WTC11 (cell line): ENCODE results near the gene EIF3K. TPM values are rescaled to one million over a fixed set of nuclear protein-coding genes. Genes with fewer than 3 reads are reported as not detected.
A peak's percentile ranks its signal among the peaks of the same experiment; 100 is the strongest.

Source experiments
- ATAC-seq: fragments of 200-7000 bp; cut with Tn5 transposase; 2 replicates; pipeline ENCODE4 v1.10.0; 2021; ENCODE audit warnings: mild to moderate bottlenecking, moderate library complexity
- CTCF ChIA-PET: fragments of 300-600 bp; sonication (Branson Sonifier 250); formaldehyde crosslinking; loops from one replicate; lab custom pipeline; 2021; ENCODE audit warnings: antibody characterized with exemption; lab: Charles Lee
- POLR2A ChIA-PET: fragments of 350-600 bp; sonication (Branson Sonifier 250); formaldehyde crosslinking; loops from one replicate; lab custom pipeline; 2021; ENCODE audit warnings: antibody characterized with exemption; lab: Charles Lee
- DNase-seq: peaks from one replicate; pipeline ENCODE4 v3.0.0; 2021; ENCODE audit warnings: low spot score
- H3K27ac Mint-ChIP-seq: 2 replicates; pipeline ENCODE4 v1.8.0; 2021; ENCODE audit warnings: mixed read lengths
- H3K27me3 Mint-ChIP-seq: 2 replicates; pipeline ENCODE4 v1.8.0; 2021; ENCODE audit warnings: low read depth, mild to moderate bottlenecking, moderate library complexity, mixed read lengths
- H3K36me3 Mint-ChIP-seq: 2 replicates; pipeline ENCODE4 v1.8.0; 2021; ENCODE audit warnings: mixed read lengths
- H3K4me1 Mint-ChIP-seq: 2 replicates; pipeline ENCODE4 v1.8.0; 2022; ENCODE audit warnings: mixed read lengths
- H3K4me3 Mint-ChIP-seq: 2 replicates; pipeline ENCODE4 v1.8.0; 2021; ENCODE audit warnings: mild to moderate bottlenecking, moderate library complexity, mixed read lengths
- H3K9me3 Mint-ChIP-seq: 2 replicates; pipeline ENCODE4 v1.8.0; 2021; ENCODE audit warnings: mixed read lengths
- ELF4 ChIP-seq: sonication (generic); formaldehyde crosslinking; IDR thresholded peaks from 2 replicates; pipeline ENCODE4 v1.8.1; 2022; ENCODE audit warnings: low read depth, mild to moderate bottlenecking, moderate library complexity, missing genetic modification reagents
- ESRRA ChIP-seq: sonication (generic); formaldehyde crosslinking; IDR thresholded peaks from 2 replicates; pipeline ENCODE4 v1.8.1; 2022; ENCODE audit warnings: mild to moderate bottlenecking, missing genetic modification reagents, borderline replicate concordance
- ETV6 ChIP-seq: sonication (generic); formaldehyde crosslinking; IDR thresholded peaks from 2 replicates; pipeline ENCODE4 v1.8.1; 2022; ENCODE audit warnings: mild to moderate bottlenecking, missing genetic modification reagents
- PREB ChIP-seq: sonication (generic); formaldehyde crosslinking; IDR thresholded peaks from 2 replicates; pipeline ENCODE4 v1.8.1; 2022; ENCODE audit warnings: mild to moderate bottlenecking, missing genetic modification reagents, moderate library complexity, borderline replicate concordance
- SP1 ChIP-seq: sonication (generic); formaldehyde crosslinking; conservative IDR thresholded peaks from 2 replicates; pipeline ENCODE4 v1.8.1; 2022; ENCODE audit warnings: missing genetic modification reagents
- TCF7 ChIP-seq: sonication (generic); formaldehyde crosslinking; IDR thresholded peaks from 2 replicates; pipeline ENCODE4 v1.8.0; 2022; ENCODE audit warnings: mild to moderate bottlenecking, low read depth, missing genetic modification reagents, moderate library complexity
- ZNF416 ChIP-seq: fragments of 250-450 bp; sonication (Bioruptor Pico); IDR thresholded peaks from 2 replicates; pipeline ENCODE4 v1.9.0; 2021; ENCODE audit warnings: mild to moderate bottlenecking, inconsistent platforms
- total RNA-seq: library from RNA; stranded (reverse); gene quantifications from 3 replicates; pipeline ENCODE4 v1.2.3, GENCODE V29; 2021
- TF ChIP-seq, protein P1 (sequence below): fragments of 250-450 bp; sonication (Bioruptor Pico); IDR thresholded peaks from 2 replicates; pipeline ENCODE4 v1.9.0; 2021; ENCODE audit warnings: mild to moderate bottlenecking
- TF ChIP-seq, protein P2 (sequence below): sonication (generic); formaldehyde crosslinking; IDR thresholded peaks from 2 replicates; pipeline ENCODE4 v1.8.1; 2023; ENCODE audit warnings: mild to moderate bottlenecking, missing genetic modification reagents
- TF ChIP-seq, protein P3 (sequence below): fragments of 250-450 bp; sonication (Bioruptor Pico); IDR thresholded peaks from 2 replicates; pipeline ENCODE4 v1.9.0; 2021; ENCODE audit warnings: mild to moderate bottlenecking, borderline replicate concordance

EIF3K gene
- total RNA-seq, 1 experiment from 2014 or later, result 416 TPM

- TF ChIP-seq ZNF416 (peak; percentile 43; the same call in 1 of the 2 replicates), PREB (CRISPR knock-in tag) (no peak)
- TF ChIP-seq, protein P1, sequence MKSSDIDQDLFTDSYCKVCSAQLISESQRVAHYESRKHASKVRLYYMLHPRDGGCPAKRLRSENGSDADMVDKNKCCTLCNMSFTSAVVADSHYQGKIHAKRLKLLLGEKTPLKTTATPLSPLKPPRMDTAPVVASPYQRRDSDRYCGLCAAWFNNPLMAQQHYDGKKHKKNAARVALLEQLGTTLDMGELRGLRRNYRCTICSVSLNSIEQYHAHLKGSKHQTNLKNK (CRISPR knock-in tag), result no peak
- TF ChIP-seq, protein P2, sequence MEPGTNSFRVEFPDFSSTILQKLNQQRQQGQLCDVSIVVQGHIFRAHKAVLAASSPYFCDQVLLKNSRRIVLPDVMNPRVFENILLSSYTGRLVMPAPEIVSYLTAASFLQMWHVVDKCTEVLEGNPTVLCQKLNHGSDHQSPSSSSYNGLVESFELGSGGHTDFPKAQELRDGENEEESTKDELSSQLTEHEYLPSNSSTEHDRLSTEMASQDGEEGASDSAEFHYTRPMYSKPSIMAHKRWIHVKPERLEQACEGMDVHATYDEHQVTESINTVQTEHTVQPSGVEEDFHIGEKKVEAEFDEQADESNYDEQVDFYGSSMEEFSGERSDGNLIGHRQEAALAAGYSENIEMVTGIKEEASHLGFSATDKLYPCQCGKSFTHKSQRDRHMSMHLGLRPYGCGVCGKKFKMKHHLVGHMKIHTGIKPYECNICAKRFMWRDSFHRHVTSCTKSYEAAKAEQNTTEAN (CRISPR knock-in tag), result no peak
These were observed 65.3 kb downstream of the EIF3K start (continued) for GRCh38 chr19:38684078-38684861.

- TF ChIP-seq TCF7 (no peak), ETV6 (CRISPR knock-in tag) (0 out of 2 replicates have a peak, but pooled peaks have one; percentile 27)
- H3K27ac Mint-ChIP-seq, result peak overlapping the region; percentile 99
- no peak for DNase-seq
- H3K4me3 Mint-ChIP-seq, result peak overlapping the region; percentile 37
- POLR2A ChIA-PET, result interaction anchor here (2.3 kb wide), 1 partner anchor 19 kb away, joined by 23 read pairs; no protein-coding TSS in a partner anchor
- no peak for ATAC-seq
- H3K4me1 Mint-ChIP-seq, result peaks cover 86% of the 10 kb centered on the region
- CTCF ChIA-PET, result interaction anchor here (0.5 to 2.6 kb wide), 8 partner anchors 9 to 282 kb away, joined by 3 to 20 read pairs (median 10); partner anchors contain the start of genes FAM98C, MRPS12 and SARS2
- no peaks in the 10 kb centered on the region for H3K27me3 Mint-ChIP-seq
- H3K9me3 Mint-ChIP-seq, result peaks cover 9% of the 10 kb centered on the region
- peaks cover 31% of the 10 kb centered on the region for H3K36me3 Mint-ChIP-seq
These were observed 66.1 kb downstream of the EIF3K start for GRCh38 chr19:38684862-38685665.

DNA sequence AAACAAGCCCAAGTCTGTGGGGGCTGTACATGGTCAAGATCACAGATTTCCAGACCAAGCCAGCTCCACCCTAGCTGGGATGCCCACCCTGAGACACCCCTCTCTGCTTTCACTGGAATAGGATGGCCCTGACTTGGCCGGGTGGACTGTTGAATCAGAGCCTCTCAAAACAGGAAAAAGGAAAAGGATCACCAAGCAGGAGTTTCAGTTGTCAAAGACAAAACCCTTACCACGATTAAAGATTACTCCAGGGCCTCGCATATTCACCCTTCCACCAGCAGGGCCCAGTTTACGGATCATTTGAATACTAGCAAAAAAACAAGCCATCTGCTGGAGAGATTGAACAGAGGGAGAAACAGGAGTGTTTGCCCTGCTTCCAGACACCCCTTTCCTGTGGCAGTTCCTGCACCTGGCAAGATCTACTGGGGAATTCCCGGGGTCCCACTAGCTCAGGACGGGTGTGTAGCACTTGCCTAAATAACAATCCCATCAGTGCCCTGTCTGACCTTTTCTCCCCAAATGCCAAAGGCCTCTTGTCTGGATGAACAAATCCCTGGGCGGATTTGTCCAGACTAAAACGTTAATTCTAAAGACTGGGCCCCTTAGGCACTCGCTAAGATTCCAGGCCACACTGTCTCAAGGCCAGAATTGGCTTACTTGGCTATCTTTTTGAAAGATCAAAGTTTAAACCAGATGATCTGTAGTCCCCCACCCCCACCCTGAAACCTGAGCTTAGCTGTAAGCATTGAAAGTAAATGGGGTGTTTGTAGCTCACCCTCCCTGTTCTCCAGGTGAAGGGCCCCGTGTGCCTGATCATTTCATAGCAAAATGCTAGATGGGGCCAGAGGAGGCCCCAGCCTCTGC, 66.9 kb downstream of the EIF3K start:
- Mint-ChIP-seq H3K4me3 (peak overlapping the region; percentile 44), H3K27me3 (no peaks in the 10 kb centered on the region), H3K4me1 (peaks cover 90% of the 10 kb centered on the region), H3K27ac (peak overlapping the region; percentile 99), H3K9me3 (peaks cover 9% of the 10 kb centered on the region), H3K36me3 (peaks cover 27% of the 10 kb centered on the region)
- ATAC-seq, result peak; percentile 25
- CTCF ChIA-PET, result interaction anchor here (0.5 to 2.6 kb wide), 19 partner anchors 9 to 1834 kb away, joined by 3 to 20 read pairs (median 6); partner anchors contain the start of genes ACTN4, FAM98C, MRPS12 and SARS2
- DNase-seq, result no peak
- TF ChIP-seq ELF4, result no peak
- TF ChIP-seq, protein P3, sequence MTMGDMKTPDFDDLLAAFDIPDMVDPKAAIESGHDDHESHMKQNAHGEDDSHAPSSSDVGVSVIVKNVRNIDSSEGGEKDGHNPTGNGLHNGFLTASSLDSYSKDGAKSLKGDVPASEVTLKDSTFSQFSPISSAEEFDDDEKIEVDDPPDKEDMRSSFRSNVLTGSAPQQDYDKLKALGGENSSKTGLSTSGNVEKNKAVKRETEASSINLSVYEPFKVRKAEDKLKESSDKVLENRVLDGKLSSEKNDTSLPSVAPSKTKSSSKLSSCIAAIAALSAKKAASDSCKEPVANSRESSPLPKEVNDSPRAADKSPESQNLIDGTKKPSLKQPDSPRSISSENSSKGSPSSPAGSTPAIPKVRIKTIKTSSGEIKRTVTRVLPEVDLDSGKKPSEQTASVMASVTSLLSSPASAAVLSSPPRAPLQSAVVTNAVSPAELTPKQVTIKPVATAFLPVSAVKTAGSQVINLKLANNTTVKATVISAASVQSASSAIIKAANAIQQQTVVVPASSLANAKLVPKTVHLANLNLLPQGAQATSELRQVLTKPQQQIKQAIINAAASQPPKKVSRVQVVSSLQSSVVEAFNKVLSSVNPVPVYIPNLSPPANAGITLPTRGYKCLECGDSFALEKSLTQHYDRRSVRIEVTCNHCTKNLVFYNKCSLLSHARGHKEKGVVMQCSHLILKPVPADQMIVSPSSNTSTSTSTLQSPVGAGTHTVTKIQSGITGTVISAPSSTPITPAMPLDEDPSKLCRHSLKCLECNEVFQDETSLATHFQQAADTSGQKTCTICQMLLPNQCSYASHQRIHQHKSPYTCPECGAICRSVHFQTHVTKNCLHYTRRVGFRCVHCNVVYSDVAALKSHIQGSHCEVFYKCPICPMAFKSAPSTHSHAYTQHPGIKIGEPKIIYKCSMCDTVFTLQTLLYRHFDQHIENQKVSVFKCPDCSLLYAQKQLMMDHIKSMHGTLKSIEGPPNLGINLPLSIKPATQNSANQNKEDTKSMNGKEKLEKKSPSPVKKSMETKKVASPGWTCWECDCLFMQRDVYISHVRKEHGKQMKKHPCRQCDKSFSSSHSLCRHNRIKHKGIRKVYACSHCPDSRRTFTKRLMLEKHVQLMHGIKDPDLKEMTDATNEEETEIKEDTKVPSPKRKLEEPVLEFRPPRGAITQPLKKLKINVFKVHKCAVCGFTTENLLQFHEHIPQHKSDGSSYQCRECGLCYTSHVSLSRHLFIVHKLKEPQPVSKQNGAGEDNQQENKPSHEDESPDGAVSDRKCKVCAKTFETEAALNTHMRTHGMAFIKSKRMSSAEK (CRISPR knock-in tag), result peak; percentile 62; the same call in 1 of the 2 replicates
- TF ChIP-seq, protein P1 (CRISPR knock-in tag), result no peak
- 0 out of 2 replicates have a peak, but pooled peaks have one; percentile 29 for TF ChIP-seq SP1 (CRISPR knock-in tag)
- TF ChIP-seq ESRRA (CRISPR knock-in tag), result no peak
- POLR2A ChIA-PET, result interaction anchor here (0.6 to 2.3 kb wide), 9 partner anchors 9 to 830 kb away, joined by 3 to 23 read pairs (median 6); partner anchors contain the start of gene ACTN4
